HepG2 (cell line): ENCODE results near the gene TLE2. TPM values are rescaled to one million over a fixed set of nuclear protein-coding genes. Genes with fewer than 3 reads are reported as not detected.

Experiments
- AFF4 ChIP-seq: sonication (generic); formaldehyde crosslinking; IDR thresholded peaks from 2 replicates; pipeline ENCODE4 v1.4.0; 2020; ENCODE audit warnings: missing genetic modification reagents
- ARNTL ChIP-seq: sonication (generic); formaldehyde crosslinking; IDR thresholded peaks from 2 replicates; pipeline ENCODE4 v1.4.0; 2020; ENCODE audit warnings: mild to moderate bottlenecking, missing genetic modification reagents
- BORCS8-MEF2B ChIP-seq: sonication (generic); formaldehyde crosslinking; IDR thresholded peaks from 2 replicates; pipeline ENCODE4 v1.8.0; 2022; ENCODE audit warnings: mild to moderate bottlenecking, missing genetic modification reagents
- BRD4 ChIP-seq: sonication (generic); formaldehyde crosslinking; IDR thresholded peaks from 2 replicates; pipeline ENCODE4 v1.4.0; 2020; ENCODE audit warnings: missing genetic modification reagents
- CCAR2 ChIP-seq: fragments of 200-400 bp; formaldehyde crosslinking; optimal IDR thresholded peaks from 2 replicates; pipeline ENCODE3; 2018; ENCODE audit warnings: low read depth, mild to moderate bottlenecking, low read length, moderate library complexity
- DNMT1 ChIP-seq: sonication (generic); formaldehyde crosslinking; IDR thresholded peaks from 2 replicates; pipeline ENCODE4 v1.5.1; 2020; ENCODE audit warnings: mild to moderate bottlenecking, missing genetic modification reagents
- FOSL2 ChIP-seq: sonication (generic); formaldehyde crosslinking; IDR thresholded peaks from 2 replicates; pipeline ENCODE4 v1.4.0; 2020; ENCODE audit warnings: missing genetic modification reagents
- GTF2F1 ChIP-seq: fragments of 150-350 bp; IDR thresholded peaks from 2 replicates; pipeline ENCODE4 v1.6.1; 2014; ENCODE audit warnings: low read length
- KDM5A ChIP-seq: fragments of 200-600 bp; sonication (generic); IDR thresholded peaks from 2 replicates; pipeline ENCODE4 v1.7.0; 2018; ENCODE audit warnings: antibody characterized with exemption, mild to moderate bottlenecking, low read length, borderline replicate concordance
- LBX2 ChIP-seq: sonication (generic); formaldehyde crosslinking; IDR thresholded peaks from 2 replicates; pipeline ENCODE4 v1.5.0; 2020; ENCODE audit warnings: missing genetic modification reagents, mild to moderate bottlenecking, borderline replicate concordance
- PRDM4 ChIP-seq: sonication (generic); formaldehyde crosslinking; IDR thresholded peaks from 2 replicates; pipeline ENCODE4 v1.9.0; 2021; ENCODE audit warnings: missing genetic modification reagents, borderline replicate concordance
- PRPF4 ChIP-seq: fragments of 200-400 bp; formaldehyde crosslinking; IDR thresholded peaks from 2 replicates; pipeline ENCODE4 v1.6.1; 2016; ENCODE audit warnings: low read length, low read depth; ENCODE audit not compliant: poor library complexity, severe bottlenecking
- RARA ChIP-seq: IDR thresholded peaks from 2 replicates; pipeline ENCODE4 v1.6.1; 2016; ENCODE audit warnings: missing genetic modification reagents, missing compliant biosample characterization
- RARG ChIP-seq: sonication (generic); formaldehyde crosslinking; IDR thresholded peaks from 2 replicates; pipeline ENCODE4 v1.4.0; 2020; ENCODE audit warnings: low read depth, mild to moderate bottlenecking, missing genetic modification reagents
- RBAK ChIP-seq: sonication (generic); formaldehyde crosslinking; IDR thresholded peaks from 2 replicates; pipeline ENCODE4 v1.5.1; 2020; ENCODE audit warnings: mild to moderate bottlenecking, missing genetic modification reagents
- SATB2 ChIP-seq: sonication (generic); formaldehyde crosslinking; IDR thresholded peaks from 2 replicates; pipeline ENCODE4 v1.5.0; 2020; ENCODE audit warnings: missing genetic modification reagents
- ZBTB37 ChIP-seq: sonication (generic); formaldehyde crosslinking; IDR thresholded peaks from 2 replicates; pipeline ENCODE4 v1.4.0; 2020; ENCODE audit warnings: mild to moderate bottlenecking, missing genetic modification reagents
- ZBTB38 ChIP-seq: sonication (generic); formaldehyde crosslinking; IDR thresholded peaks from 2 replicates; pipeline ENCODE4 v1.5.1; 2020; ENCODE audit warnings: mild to moderate bottlenecking, missing genetic modification reagents
- ZMYM4 ChIP-seq: sonication (generic); formaldehyde crosslinking; IDR thresholded peaks from 2 replicates; pipeline ENCODE4 v1.8.1; 2023; ENCODE audit warnings: mild to moderate bottlenecking, missing genetic modification reagents
- ZNF331 ChIP-seq: sonication (generic); formaldehyde crosslinking; IDR thresholded peaks from 2 replicates; pipeline ENCODE4 v1.4.0; 2020; ENCODE audit warnings: missing genetic modification reagents
- ZNF746 ChIP-seq: sonication (generic); formaldehyde crosslinking; IDR thresholded peaks from 2 replicates; pipeline ENCODE4 v1.8.0; 2022; ENCODE audit warnings: mild to moderate bottlenecking, missing genetic modification reagents
- ZSCAN30 ChIP-seq: sonication (generic); formaldehyde crosslinking; IDR thresholded peaks from 2 replicates; pipeline ENCODE4 v1.5.0; 2020; ENCODE audit warnings: mild to moderate bottlenecking, missing genetic modification reagents
- polyA plus RNA-seq, 8 experiments: library from polyadenylated mRNA; depleted of rRNA in 3 of 8; stranded (reverse) in 7 of 8; unstranded in 1 of 8; fragments of >200 nt; fragmentation: Illumina TruSeq in 4 of 8; extraction: Trizol in 4 of 8; gene quantifications; 2 replicates each; pipeline versions ENCODE4 v1.2.1 to v1.2.3, GENCODE V29; 2011 to 2016; ENCODE audit warnings: low read depth in 4 of 8, missing spikeins in 1 of 8, mixed read lengths in 1 of 8; ENCODE audit not compliant: insufficient read depth in 1 of 8
- total RNA-seq, 5 experiments: library from RNA; depleted of rRNA; stranded (reverse); fragments of >200 nt; fragmentation: Illumina TruSeq; extraction: Trizol; gene quantifications; 2 replicates each; pipeline ENCODE4 v1.2.3, GENCODE V29; 2016; ENCODE audit warnings: low read depth in 1 of 5

Gene TLE2
- total and polyA plus RNA-seq, 2 of the 13 experiments (the other 11 are each of a cell fraction or from before 2014, with no cell fraction given), result 0.07 to 0.81 TPM

GRCh38 chr19:3065675-3066357 is 36.7 kb upstream of the TLE2 start (continued):
- TF ChIP-seq FOSL2 (no peak), LBX2 (CRISPR knock-in tag) (no peak), ZBTB38 (CRISPR knock-in tag) (no peak; the same call in 1 of the 2 replicates), GTF2F1 (no peak), BORCS8-MEF2B (CRISPR knock-in tag) (peak; percentile 85), AFF4 (CRISPR knock-in tag) (no peak), DNMT1 (CRISPR knock-in tag) (no peak), PRPF4 (peak; percentile 22), ZMYM4 (CRISPR knock-in tag) (peak; percentile 38; the same call in 1 of the 2 replicates), KDM5A (no peak), ZNF746 (CRISPR knock-in tag) (peak; percentile 96), ZNF331 (CRISPR knock-in tag) (peak; percentile 60; the same call in 1 of the 2 replicates), ARNTL (CRISPR knock-in tag) (peak; percentile 78; the same call in 1 of the 2 replicates), CCAR2 (no peak), RARA (peak; percentile 72), SATB2 (CRISPR knock-in tag) (no peak), ZBTB37 (CRISPR knock-in tag) (peak; percentile 73; the same call in 1 of the 2 replicates), PRDM4 (no peak), BRD4 (CRISPR knock-in tag) (no peak), RARG (CRISPR knock-in tag) (no peak), RBAK (no peak), ZSCAN30 (no peak)
